GM12874 (cell line): ENCODE data around the gene ASF1A.

Source experiments
- TF ChIP-seq, protein P1 (sequence below): IDR thresholded peaks from 2 replicates; pipeline ENCODE4 v1.5.1; 2011; ENCODE audit warnings: low read depth, mild to moderate bottlenecking, control low read depth, low read length, moderate library complexity; ENCODE audit not compliant: insufficient read depth

Gene ASF1A

DNA sequence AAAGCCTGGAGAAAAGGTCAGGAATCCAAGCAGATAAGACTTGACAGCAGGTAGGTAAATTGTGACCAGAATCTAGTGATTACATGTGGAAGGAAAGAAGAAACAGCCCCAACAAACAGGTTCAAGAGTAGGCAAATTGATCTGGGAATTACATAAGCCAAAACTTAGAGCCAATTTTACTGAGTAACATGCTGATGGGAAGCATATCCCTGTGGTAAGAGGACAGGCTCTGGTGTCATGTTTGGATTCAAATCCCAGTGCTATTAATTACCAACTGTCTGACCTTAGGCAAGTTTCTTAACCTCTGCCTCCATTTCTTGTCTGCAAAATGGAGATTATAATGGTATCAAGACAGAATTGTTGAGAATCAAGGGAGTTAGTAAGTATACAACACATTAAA is 20.6 kb downstream of the ASF1A start:
- TF ChIP-seq, protein P1, sequence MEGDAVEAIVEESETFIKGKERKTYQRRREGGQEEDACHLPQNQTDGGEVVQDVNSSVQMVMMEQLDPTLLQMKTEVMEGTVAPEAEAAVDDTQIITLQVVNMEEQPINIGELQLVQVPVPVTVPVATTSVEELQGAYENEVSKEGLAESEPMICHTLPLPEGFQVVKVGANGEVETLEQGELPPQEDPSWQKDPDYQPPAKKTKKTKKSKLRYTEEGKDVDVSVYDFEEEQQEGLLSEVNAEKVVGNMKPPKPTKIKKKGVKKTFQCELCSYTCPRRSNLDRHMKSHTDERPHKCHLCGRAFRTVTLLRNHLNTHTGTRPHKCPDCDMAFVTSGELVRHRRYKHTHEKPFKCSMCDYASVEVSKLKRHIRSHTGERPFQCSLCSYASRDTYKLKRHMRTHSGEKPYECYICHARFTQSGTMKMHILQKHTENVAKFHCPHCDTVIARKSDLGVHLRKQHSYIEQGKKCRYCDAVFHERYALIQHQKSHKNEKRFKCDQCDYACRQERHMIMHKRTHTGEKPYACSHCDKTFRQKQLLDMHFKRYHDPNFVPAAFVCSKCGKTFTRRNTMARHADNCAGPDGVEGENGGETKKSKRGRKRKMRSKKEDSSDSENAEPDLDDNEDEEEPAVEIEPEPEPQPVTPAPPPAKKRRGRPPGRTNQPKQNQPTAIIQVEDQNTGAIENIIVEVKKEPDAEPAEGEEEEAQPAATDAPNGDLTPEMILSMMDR, result no peak

DNA sequence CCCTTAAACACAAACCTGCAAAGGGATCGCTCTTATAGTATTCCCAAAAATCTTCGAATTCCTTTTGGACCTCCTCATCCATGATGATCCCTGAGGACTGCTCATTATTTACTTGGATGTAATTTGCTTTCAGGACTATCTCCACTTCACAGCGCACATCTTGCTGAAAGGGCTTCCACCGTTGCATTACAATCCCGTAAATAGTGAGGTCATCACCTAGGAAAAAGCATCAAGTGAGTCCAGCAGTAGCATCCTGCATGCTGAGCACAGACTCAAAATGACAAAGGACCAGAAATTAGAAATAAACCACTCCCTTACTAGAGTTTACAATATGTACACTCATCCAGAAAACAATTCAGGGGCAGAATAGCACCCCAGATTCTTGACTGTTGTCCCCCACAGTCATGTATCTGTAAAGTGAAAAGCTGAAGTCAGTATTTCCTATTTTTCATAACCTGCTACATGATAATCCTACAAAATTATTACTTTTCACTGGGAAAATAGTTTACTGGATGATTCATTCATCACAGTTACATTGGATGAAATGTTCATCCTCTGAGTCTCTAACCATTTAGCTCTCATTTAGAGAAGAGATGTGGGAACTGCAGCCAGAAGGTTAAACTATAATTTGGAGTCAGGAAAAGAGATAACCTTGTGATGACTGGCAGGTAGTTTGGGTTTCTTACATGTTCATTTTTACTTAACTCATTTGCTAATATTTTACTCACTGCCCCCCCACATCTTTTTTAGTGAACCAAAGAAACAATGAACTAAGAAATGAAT is 23.8 kb downstream of the ASF1A start:
- TF ChIP-seq, protein P1, result no peak

DNA sequence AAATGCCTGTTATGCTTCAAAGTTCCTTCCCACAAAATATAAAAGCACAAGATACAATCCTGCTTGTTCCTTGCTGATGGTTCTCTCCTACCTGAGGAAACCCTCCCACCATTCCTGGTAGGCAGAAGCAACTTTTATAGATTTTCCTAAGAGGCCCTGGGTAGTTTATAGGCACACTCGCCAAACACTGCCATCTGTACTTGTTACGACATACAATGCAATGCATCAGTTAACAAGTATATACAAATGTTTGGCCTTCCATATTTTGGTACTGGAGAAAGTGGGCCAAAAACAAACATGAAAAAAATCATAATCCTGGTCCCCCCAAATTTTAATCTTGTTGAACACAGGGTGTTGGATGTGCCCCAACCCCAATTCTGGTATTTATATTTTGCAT is 24.4 kb downstream of the ASF1A start:
- TF ChIP-seq, protein P1, result no peak

DNA sequence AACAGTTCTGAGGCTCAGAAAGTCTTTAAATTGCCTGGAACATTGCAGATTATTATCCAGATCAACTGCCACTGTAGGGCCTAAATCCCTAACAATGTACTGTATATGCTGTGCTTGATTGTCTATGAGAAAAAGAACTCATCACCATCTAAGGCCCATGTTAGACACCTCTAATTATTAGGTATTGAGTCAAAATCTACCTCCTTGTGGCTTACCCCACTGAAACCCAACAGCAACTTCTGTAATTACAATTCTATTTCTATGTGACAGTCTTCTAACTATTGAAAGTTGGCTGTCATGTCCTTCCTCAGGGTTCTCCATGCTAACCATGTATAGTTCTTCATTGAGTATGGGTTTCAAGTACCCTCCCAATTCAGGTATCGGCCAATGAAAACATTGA is 27.1 kb downstream of the ASF1A start:
- TF ChIP-seq, protein P1, result no peak

DNA sequence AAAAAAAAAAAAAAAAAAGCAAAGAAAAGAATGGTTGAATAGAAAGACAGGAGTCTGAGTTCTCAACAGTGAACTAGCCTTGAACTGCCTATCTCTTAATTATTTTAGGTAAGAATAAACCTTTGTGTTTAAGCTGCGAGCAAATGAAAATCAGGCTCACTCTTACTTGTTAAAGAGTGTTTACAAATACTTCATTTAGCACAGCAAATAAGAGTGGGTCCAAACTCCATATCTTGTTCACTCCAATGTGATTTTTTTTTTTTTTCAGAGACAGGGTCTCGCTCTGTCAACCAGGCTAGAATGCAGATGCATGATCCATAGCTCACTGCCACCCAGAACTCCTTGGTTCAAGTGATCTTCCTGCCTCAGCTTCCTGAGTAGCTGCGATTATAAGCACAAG is 29.1 kb downstream of the ASF1A start:
- TF ChIP-seq, protein P1, result no peak

DNA sequence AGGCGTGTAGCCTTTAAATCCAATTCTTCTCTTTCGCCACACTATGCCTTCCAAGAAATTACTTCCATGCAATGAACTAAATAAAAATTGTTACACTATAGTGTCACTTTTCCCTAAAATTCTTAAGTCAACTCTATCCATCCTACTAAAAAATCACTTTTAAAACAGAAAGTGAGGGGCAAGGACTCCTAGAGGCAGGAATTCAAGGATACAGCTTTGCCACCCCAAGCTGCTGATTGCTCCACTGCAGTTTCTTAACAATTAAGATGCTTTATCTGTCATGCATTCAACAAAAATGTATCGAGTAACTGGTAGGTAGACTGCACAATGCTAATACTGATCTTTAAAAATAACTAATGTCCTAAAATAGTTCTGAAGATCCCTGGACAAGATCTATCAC is 36.7 kb downstream of the ASF1A start:
- TF ChIP-seq, protein P1, result no peak

DNA sequence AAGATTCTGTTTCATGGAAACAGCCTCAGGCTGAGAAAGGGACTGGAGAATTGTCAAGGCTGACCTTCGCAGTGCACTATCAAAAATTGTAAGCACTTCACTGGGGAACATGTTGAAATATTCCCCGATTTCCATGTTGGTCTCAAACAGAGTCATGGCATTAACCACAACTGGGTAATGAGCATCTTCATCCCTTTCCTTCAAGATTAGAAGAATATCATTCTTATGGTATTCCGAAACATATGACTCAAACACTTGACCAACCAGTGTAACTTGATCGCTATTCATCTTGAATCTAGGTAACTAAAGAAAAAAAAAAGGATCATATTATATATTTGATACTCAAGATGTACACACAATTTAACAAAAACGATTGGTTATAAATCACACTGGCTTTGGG is 37.5 kb downstream of the ASF1A start:
- TF ChIP-seq, protein P1, result no peak
